ENCODE results near the gene ABCC6. TPM values are rescaled to one million over a fixed set of nuclear protein-coding genes. Genes with fewer than 3 reads are reported as not detected.

The ABCC6 gene
- total and polyA plus RNA-seq, 2 donors (not counting 3 experiments of a cell fraction or from before 2014, with no cell fraction given) = 0.07 to 0.84 TPM

GRCh38 chr16:16106466-16106865 is 116.8 kb downstream of the ABCC6 start:
- ChIA-PET POLR2A (no interaction called here), CTCF (no interaction called here)
- Histone ChIP-seq H4K20me1 (replicated peaks; ENCODE audit: control insufficient read depth, extremely low read depth, insufficient read depth, low read length) (no peaks in the 10 kb centered on the region), H3K4me1 (ENCODE audit: control insufficient read depth, extremely low read depth, insufficient read depth, low read length) (peaks cover under 1% of the 10 kb centered on the region), H3K4me3 (replicated peaks in 1 of 3; ENCODE audit: insufficient read depth in 1 of 3, low read depth in 1 of 3, low read length in 3 of 3) (no peak overlapping the region), H3K27ac (ENCODE audit: insufficient read depth, low read depth, low read length) (no peak overlapping the region), H3K27me3 (ENCODE audit: control insufficient read depth in 2 of 2, insufficient read depth in 2 of 2, low read length in 2 of 2) (no peaks in the 10 kb centered on the region), H3K9me1 (replicated peaks; ENCODE audit: control insufficient read depth, extremely low read depth, insufficient read depth, low read length) (no peaks in the 10 kb centered on the region), H3K79me2 (ENCODE audit: control insufficient read depth, insufficient read depth, low read length) (peaks cover 3% of the 10 kb centered on the region), H3K36me3 (ENCODE audit: control insufficient read depth in 2 of 2, extremely low read depth in 1 of 2, insufficient read depth in 2 of 2, low read length in 2 of 2) (peaks cover 12 to 37% of the 10 kb centered on the region in 2 experiments), H2AFZ (ENCODE audit: low read depth, low read length) (no peak overlapping the region), H3K4me2 (ENCODE audit: insufficient read depth, low read length) (no peak overlapping the region), H3K9me3 (replicated peaks; ENCODE audit: control insufficient read depth, insufficient read depth, low read length) (no peaks in the 10 kb centered on the region), H3K9ac (replicated peaks; ENCODE audit: extremely low read depth, insufficient read depth, low read length) (no peak overlapping the region)
- no TSS peak for BruUV-seq (replicated peaks)
- dilution Hi-C loops (cut with MboI; ENCODE audit: extremely low pct_ligation_motif_present, low sequenced_read_pairs) (no loop called here), intact Hi-C loops (cut with micrococcal nuclease) (no loop called here)
- no peak for TF ChIP-seq FOS (IDR thresholded peaks at IDR 0.05; ENCODE audit: borderline replicate concordance, insufficient read depth, low read length)
- no peak for TF ChIP-seq CTCF (IDR thresholded peaks at IDR 0.05; ENCODE audit: extremely low read depth in 1 of 2, insufficient read depth in 1 of 2, low read depth in 1 of 2, low read length in 2 of 2)
- no peak for TF ChIP-seq POLR2AphosphoS5 (IDR thresholded peaks at IDR 0.05; ENCODE audit: insufficient read depth, low read depth, low read length)
- TF ChIP-seq MYC (IDR thresholded peaks at IDR 0.05; ENCODE audit: low read depth, low read length) = no peak
- TF ChIP-seq EZH2 (IDR thresholded peaks at IDR 0.05; ENCODE audit: borderline replicate concordance, low read depth, low read length, severe bottlenecking) = no peak
- TF ChIP-seq JUN (IDR thresholded peaks at IDR 0.05; ENCODE audit: borderline replicate concordance, insufficient read depth, insufficient read length, low read depth) = no peak
- FAIRE-seq = no peak
- DNase-seq (ENCODE audit: low read depth, low spot score) = no peak

All from endothelial cell of umbilical vein (primary cell).